HEK293 (cell line): ENCODE data around the gene NTN3.

ENCODE experiments used
- CTCF ChIA-PET: fragments of 350-600 bp; formaldehyde crosslinking; extraction: SDS; loops from one replicate; lab custom pipeline; 2021; ENCODE audit warnings: antibody characterized with exemption; lab: Yijun Ruan, JAX
- POLR2A ChIA-PET: fragments of 300-600 bp; formaldehyde crosslinking; extraction: SDS; loops from one replicate; lab custom pipeline; 2020; ENCODE audit warnings: antibody characterized with exemption, inconsistent platforms; lab: Yijun Ruan, JAX
- H3K27ac ChIP-seq: fragments of 200-500 bp; sonication (Bioruptor generic); 2 replicates; pipeline ENCODE4 v1.5.1; 2014; ENCODE audit warnings: low read depth, low read length, control low read depth, inconsistent platforms; ENCODE audit errors: extremely low read depth
- H3K36me3 ChIP-seq, 2 experiments: fragments of 200-500 bp in 1 of 2; sonication (Bioruptor generic) in 1 of 2; 1 replicate in 1 of 2; 2 replicates in 1 of 2; pipeline ENCODE4 v1.5.1; 2014 to 2017; ENCODE audit warnings: inconsistent platforms in 2 of 2, low read length in 2 of 2; ENCODE audit not compliant: control insufficient read depth in 2 of 2, insufficient read depth in 1 of 2
- H3K4me1 ChIP-seq: fragments of 200-500 bp; sonication (Bioruptor generic); 2 replicates; pipeline ENCODE4 v1.5.1; 2014; ENCODE audit warnings: mild to moderate bottlenecking, low read length, inconsistent platforms; ENCODE audit not compliant: control insufficient read depth, insufficient read depth
- H3K4me3 ChIP-seq: 2 replicates; pipeline ENCODE4 v1.5.1; 2011; ENCODE audit warnings: low read depth, mild to moderate bottlenecking, control low read depth, low read length, moderate library complexity
- H3K9me3 ChIP-seq: fragments of 200-500 bp; sonication (Bioruptor generic); 2 replicates; pipeline ENCODE4 v1.5.1; 2014; ENCODE audit warnings: low read depth, low read length, inconsistent platforms; ENCODE audit not compliant: control insufficient read depth, insufficient read depth
- EGR2 ChIP-seq: fragments of 450-650 bp; formaldehyde crosslinking; IDR thresholded peaks from 2 replicates; pipeline ENCODE4 v1.5.1; 2016; ENCODE audit warnings: low read depth, missing biosample characterization, missing genetic modification characterization
- GLI2 ChIP-seq: fragments of 450-650 bp; formaldehyde crosslinking; IDR thresholded peaks from 2 replicates; pipeline ENCODE4; 2017; ENCODE audit warnings: missing biosample characterization, missing genetic modification characterization, low read depth, borderline replicate concordance
- HOXD13 ChIP-seq: sonication (generic); formaldehyde crosslinking; IDR thresholded peaks from 2 replicates; pipeline ENCODE4 v1.8.0; 2022; ENCODE audit warnings: missing genetic modification reagents, borderline replicate concordance
- KLF10 ChIP-seq: fragments of 450-650 bp; IDR thresholded peaks from 2 replicates; pipeline ENCODE4 v1.5.1; 2018; ENCODE audit warnings: missing biosample characterization, mild to moderate bottlenecking, missing genetic modification characterization
- KLF16 ChIP-seq: fragments of 450-650 bp; formaldehyde crosslinking; IDR thresholded peaks from 2 replicates; pipeline ENCODE4 v1.5.1; 2017; ENCODE audit warnings: missing biosample characterization, missing genetic modification characterization
- SALL2 ChIP-seq: fragments of 450-650 bp; formaldehyde crosslinking; IDR thresholded peaks from 2 replicates; pipeline ENCODE4 v1.5.0; 2017; ENCODE audit warnings: missing biosample characterization, mild to moderate bottlenecking, missing genetic modification characterization, borderline replicate concordance
- SP2 ChIP-seq: fragments of 450-650 bp; formaldehyde crosslinking; IDR thresholded peaks from 2 replicates; pipeline ENCODE4 v1.5.1; 2016; ENCODE audit warnings: missing biosample characterization, missing genetic modification characterization
- SP3 ChIP-seq: fragments of 450-650 bp; formaldehyde crosslinking; IDR thresholded peaks from 2 replicates; pipeline ENCODE4 v1.5.1; 2016; ENCODE audit warnings: missing biosample characterization, missing genetic modification characterization
- SP7 ChIP-seq: fragments of 450-650 bp; formaldehyde crosslinking; IDR thresholded peaks from 2 replicates; pipeline ENCODE4 v1.5.1; 2016; ENCODE audit warnings: missing biosample characterization, missing genetic modification characterization
- YY2 ChIP-seq: fragments of 450-650 bp; formaldehyde crosslinking; IDR thresholded peaks from 2 replicates; pipeline ENCODE4 v1.5.1; 2016; ENCODE audit warnings: missing biosample characterization, missing genetic modification characterization
- ZBTB17 ChIP-seq: fragments of 450-650 bp; formaldehyde crosslinking; IDR thresholded peaks from 2 replicates; pipeline ENCODE4 v1.5.1; 2016; ENCODE audit warnings: missing biosample characterization, missing genetic modification characterization
- ZFP3 ChIP-seq: fragments of 450-650 bp; formaldehyde crosslinking; IDR thresholded peaks from 2 replicates; pipeline ENCODE4 v1.5.1; 2016; ENCODE audit warnings: low read depth, missing biosample characterization, missing genetic modification characterization
- ZFP69B ChIP-seq: fragments of 450-650 bp; formaldehyde crosslinking; IDR thresholded peaks from 2 replicates; pipeline ENCODE4 v1.5.1; 2016; ENCODE audit warnings: missing biosample characterization, missing genetic modification characterization
- ZNF24 ChIP-seq: fragments of 450-650 bp; formaldehyde crosslinking; IDR thresholded peaks from 2 replicates; pipeline ENCODE4 v1.5.1; 2016; ENCODE audit warnings: missing biosample characterization, missing genetic modification characterization
- ZNF324 ChIP-seq: fragments of 450-650 bp; formaldehyde crosslinking; IDR thresholded peaks from 2 replicates; pipeline ENCODE4 v1.5.1; 2016; ENCODE audit warnings: missing biosample characterization, missing genetic modification characterization
- ZNF48 ChIP-seq: fragments of 450-650 bp; formaldehyde crosslinking; IDR thresholded peaks from 2 replicates; pipeline ENCODE4 v1.5.1; 2016; ENCODE audit warnings: missing biosample characterization, missing genetic modification characterization
- ZNF510 ChIP-seq: fragments of 450-650 bp; formaldehyde crosslinking; IDR thresholded peaks from 2 replicates; pipeline ENCODE4 v1.5.1; 2018; ENCODE audit warnings: mild to moderate bottlenecking, missing genetic modification characterization, missing biosample characterization; ENCODE audit not compliant: insufficient replicate concordance
- ZSCAN23 ChIP-seq: fragments of 450-650 bp; formaldehyde crosslinking; IDR thresholded peaks from 2 replicates; pipeline ENCODE4 v1.5.1; 2016; ENCODE audit warnings: missing biosample characterization, missing genetic modification characterization
- ZSCAN30 ChIP-seq: fragments of 450-650 bp; IDR thresholded peaks from 2 replicates; pipeline ENCODE4 v1.5.1; 2018; ENCODE audit warnings: missing biosample characterization, mild to moderate bottlenecking, missing genetic modification characterization, moderate library complexity
- TF ChIP-seq, protein P1 (sequence below): fragments of 450-650 bp; formaldehyde crosslinking; IDR thresholded peaks from 2 replicates; pipeline ENCODE4 v1.5.1; 2016; ENCODE audit warnings: missing biosample characterization, missing genetic modification characterization
- TF ChIP-seq, protein P2 (sequence below): fragments of 450-650 bp; formaldehyde crosslinking; IDR thresholded peaks from 2 replicates; pipeline ENCODE4 v1.5.1; 2016; ENCODE audit warnings: missing biosample characterization, missing genetic modification characterization
- TF ChIP-seq, protein P3 (sequence below): fragments of 450-650 bp; formaldehyde crosslinking; IDR thresholded peaks from 2 replicates; pipeline ENCODE4 v1.5.1; 2016; ENCODE audit warnings: missing biosample characterization, missing genetic modification characterization
- TF ChIP-seq, protein P4 (sequence below): fragments of 450-650 bp; IDR thresholded peaks from 2 replicates; pipeline ENCODE4 v1.5.1; 2018; ENCODE audit warnings: missing biosample characterization, mild to moderate bottlenecking, missing genetic modification characterization
- TF ChIP-seq, protein P5 (sequence below): fragments of 450-650 bp; formaldehyde crosslinking; IDR thresholded peaks from 2 replicates; pipeline ENCODE4 v1.5.1; 2017; ENCODE audit warnings: missing biosample characterization, missing genetic modification characterization
- TF ChIP-seq, protein P6 (sequence below): fragments of 450-650 bp; formaldehyde crosslinking; IDR thresholded peaks from 2 replicates; pipeline ENCODE4 v1.5.1; 2017; ENCODE audit warnings: missing biosample characterization, missing genetic modification characterization

The NTN3 gene

DNA sequence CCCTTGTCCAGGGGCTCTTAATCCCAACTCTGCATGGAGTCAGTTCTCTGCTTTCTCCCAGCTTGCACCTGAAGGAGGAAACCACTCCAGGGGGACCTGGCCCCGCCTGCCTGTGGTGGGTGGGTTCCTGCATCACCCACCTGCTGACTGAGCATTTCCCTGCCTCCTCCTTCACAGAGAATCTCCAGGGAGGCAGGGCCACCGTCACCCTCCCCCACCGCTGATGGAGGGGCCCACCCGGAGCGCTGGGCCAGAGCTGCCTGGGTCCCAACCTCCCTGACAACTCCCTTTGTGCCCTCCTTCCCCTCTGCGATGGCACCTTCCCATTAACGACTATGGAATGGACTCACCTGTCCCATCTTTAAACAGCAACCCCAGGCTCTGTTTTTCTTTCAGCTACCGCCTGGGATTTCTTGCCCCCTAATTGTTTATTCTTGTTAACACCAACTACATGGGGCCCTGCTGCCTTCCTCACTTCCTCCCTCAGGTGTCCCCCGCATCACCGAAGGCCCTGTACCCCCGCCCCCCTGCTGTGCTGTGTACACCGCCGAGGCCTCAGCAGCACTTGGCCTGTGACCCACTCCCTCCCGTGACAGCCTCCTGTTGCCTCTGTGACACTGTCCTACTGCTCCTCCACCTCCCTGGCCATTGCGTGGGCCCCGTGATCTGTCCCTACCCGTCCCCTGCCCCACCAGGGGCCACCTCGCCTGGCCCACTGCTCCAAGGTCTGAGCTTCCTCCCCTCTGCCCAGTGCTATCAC is 12.0 kb upstream of the NTN3 start (continued):
- TF ChIP-seq, protein P1, sequence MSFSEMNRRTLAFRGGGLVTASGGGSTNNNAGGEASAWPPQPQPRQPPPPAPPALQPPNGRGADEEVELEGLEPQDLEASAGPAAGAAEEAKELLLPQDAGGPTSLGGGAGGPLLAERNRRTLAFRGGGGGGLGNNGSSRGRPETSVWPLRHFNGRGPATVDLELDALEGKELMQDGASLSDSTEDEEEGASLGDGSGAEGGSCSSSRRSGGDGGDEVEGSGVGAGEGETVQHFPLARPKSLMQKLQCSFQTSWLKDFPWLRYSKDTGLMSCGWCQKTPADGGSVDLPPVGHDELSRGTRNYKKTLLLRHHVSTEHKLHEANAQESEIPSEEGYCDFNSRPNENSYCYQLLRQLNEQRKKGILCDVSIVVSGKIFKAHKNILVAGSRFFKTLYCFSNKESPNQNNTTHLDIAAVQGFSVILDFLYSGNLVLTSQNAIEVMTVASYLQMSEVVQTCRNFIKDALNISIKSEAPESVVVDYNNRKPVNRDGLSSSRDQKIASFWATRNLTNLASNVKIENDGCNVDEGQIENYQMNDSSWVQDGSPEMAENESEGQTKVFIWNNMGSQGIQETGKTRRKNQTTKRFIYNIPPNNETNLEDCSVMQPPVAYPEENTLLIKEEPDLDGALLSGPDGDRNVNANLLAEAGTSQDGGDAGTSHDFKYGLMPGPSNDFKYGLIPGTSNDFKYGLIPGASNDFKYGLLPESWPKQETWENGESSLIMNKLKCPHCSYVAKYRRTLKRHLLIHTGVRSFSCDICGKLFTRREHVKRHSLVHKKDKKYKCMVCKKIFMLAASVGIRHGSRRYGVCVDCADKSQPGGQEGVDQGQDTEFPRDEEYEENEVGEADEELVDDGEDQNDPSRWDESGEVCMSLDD (tag by site-specific recombination): no peak
- peak; percentile 66 for TF ChIP-seq ZFP69B (tag by site-specific recombination)
- 0 out of 2 replicates have a peak, but pooled peaks have one; percentile 24 for TF ChIP-seq SP3 (tag by site-specific recombination)
- TF ChIP-seq ZNF24 (tag by site-specific recombination): no peak
- TF ChIP-seq ZFP3 (tag by site-specific recombination): no peak
- no peak for TF ChIP-seq ZSCAN23 (tag by site-specific recombination)
- no peak for TF ChIP-seq ZNF324
- TF ChIP-seq YY2 (tag by site-specific recombination): no peak
- TF ChIP-seq GLI2: no peak
- TF ChIP-seq KLF16 (tag by site-specific recombination): no peak
- no peak for TF ChIP-seq HOXD13 (CRISPR knock-in tag)

DNA sequence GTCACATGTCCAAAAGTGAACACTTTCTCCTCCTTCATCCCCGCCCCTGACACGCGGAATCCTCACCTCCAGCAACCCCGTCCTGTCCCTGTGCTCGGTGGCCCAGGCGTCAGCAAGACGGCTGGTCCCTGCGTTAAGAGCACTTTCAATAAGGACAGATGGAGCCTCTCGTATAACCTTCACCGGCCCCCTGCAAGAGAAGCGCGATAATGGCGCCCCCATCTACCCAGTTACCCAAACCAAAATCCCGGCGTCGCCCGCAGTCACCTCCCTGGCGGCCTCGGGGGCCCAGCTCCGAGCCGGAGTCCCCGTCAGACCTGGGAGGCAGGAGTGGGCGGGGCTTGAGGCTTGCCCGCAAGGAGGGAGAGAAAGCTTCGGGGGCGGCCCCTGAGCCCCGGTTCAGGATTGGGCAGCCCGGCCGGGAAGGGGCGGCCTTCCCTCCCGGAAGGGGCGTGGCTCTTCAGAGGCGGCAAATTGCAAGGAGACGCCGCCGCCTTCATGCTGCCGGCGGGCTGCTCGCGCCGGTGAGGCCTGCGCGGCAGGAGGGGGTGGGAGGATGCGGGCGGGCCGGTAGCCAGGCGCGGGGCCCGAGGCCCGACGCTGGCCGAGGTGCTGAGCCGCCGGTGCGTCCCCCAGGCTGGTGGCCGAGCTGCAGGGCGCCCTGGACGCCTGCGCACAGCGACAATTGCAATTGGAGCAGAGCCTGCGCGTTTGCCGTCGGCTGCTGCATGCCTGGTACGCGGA is 11.3 kb upstream of the NTN3 start, which contains the start of gene TEDC2:
Gene TEDC2, plus strand, starts transcription at position 463 of the 744 bp plus-strand sequence. Its CDS starts 36 bp downstream, at position 499.
- H3K4me3 ChIP-seq: peak within 1 kb of the TSS; percentile 50
- H3K4me1 ChIP-seq: peaks cover 15% of the 10 kb centered on the region
- ChIA-PET CTCF (interaction anchor here (0.7 to 2.0 kb wide), 4 partner anchors 34 to 280 kb away, joined by 3 to 10 read pairs (median 4); no protein-coding TSS in a partner anchor), POLR2A (interaction anchor here (0.6 to 2.4 kb wide), 18 partner anchors 9 to 304 kb away, joined by 3 to 34 read pairs (median 3); partner anchors contain the start of genes AMDHD2, NTN3, TBC1D24 and TRAF7)
- H3K36me3 ChIP-seq: peaks cover 0 to 59% of the 10 kb centered on the region in 2 experiments; a peak in 2 of 3 replicates
- H3K27ac ChIP-seq: peak within 1 kb of the TSS; percentile 70
- H3K9me3 ChIP-seq: no peaks in the 10 kb centered on the region
- TF ChIP-seq, protein P2, sequence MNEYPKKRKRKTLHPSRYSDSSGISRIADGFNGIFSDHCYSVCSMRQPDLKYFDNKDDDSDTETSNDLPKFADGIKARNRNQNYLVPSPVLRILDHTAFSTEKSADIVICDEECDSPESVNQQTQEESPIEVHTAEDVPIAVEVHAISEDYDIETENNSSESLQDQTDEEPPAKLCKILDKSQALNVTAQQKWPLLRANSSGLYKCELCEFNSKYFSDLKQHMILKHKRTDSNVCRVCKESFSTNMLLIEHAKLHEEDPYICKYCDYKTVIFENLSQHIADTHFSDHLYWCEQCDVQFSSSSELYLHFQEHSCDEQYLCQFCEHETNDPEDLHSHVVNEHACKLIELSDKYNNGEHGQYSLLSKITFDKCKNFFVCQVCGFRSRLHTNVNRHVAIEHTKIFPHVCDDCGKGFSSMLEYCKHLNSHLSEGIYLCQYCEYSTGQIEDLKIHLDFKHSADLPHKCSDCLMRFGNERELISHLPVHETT (tag by site-specific recombination): no peak
- peak; percentile 91 for TF ChIP-seq KLF10 (tag by site-specific recombination)
- TF ChIP-seq SALL2: no peak
- 0 out of 2 replicates have a peak, but pooled peaks have one; percentile 18 for TF ChIP-seq ZSCAN30 (tag by site-specific recombination)
- TF ChIP-seq, protein P3, sequence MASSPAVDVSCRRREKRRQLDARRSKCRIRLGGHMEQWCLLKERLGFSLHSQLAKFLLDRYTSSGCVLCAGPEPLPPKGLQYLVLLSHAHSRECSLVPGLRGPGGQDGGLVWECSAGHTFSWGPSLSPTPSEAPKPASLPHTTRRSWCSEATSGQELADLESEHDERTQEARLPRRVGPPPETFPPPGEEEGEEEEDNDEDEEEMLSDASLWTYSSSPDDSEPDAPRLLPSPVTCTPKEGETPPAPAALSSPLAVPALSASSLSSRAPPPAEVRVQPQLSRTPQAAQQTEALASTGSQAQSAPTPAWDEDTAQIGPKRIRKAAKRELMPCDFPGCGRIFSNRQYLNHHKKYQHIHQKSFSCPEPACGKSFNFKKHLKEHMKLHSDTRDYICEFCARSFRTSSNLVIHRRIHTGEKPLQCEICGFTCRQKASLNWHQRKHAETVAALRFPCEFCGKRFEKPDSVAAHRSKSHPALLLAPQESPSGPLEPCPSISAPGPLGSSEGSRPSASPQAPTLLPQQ (tag by site-specific recombination): peak; percentile 69
- TF ChIP-seq, protein P4, sequence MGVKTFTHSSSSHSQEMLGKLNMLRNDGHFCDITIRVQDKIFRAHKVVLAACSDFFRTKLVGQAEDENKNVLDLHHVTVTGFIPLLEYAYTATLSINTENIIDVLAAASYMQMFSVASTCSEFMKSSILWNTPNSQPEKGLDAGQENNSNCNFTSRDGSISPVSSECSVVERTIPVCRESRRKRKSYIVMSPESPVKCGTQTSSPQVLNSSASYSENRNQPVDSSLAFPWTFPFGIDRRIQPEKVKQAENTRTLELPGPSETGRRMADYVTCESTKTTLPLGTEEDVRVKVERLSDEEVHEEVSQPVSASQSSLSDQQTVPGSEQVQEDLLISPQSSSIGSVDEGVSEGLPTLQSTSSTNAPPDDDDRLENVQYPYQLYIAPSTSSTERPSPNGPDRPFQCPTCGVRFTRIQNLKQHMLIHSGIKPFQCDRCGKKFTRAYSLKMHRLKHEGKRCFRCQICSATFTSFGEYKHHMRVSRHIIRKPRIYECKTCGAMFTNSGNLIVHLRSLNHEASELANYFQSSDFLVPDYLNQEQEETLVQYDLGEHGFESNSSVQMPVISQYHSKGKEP (tag by site-specific recombination): peak; percentile 45; the same call in 1 of the 2 replicates
- TF ChIP-seq SP2: peak; percentile 96
- TF ChIP-seq, protein P5, sequence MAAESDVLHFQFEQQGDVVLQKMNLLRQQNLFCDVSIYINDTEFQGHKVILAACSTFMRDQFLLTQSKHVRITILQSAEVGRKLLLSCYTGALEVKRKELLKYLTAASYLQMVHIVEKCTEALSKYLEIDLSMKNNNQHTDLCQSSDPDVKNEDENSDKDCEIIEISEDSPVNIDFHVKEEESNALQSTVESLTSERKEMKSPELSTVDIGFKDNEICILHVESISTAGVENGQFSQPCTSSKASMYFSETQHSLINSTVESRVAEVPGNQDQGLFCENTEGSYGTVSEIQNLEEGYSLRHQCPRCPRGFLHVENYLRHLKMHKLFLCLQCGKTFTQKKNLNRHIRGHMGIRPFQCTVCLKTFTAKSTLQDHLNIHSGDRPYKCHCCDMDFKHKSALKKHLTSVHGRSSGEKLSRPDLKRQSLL (tag by site-specific recombination): no peak
- TF ChIP-seq ZNF48 (tag by site-specific recombination): no peak
- TF ChIP-seq SP7: peak; percentile 71
- TF ChIP-seq ZBTB17 (tag by site-specific recombination): peak; percentile 66
- peak; percentile 94 for TF ChIP-seq SP3 (tag by site-specific recombination)
- TF ChIP-seq EGR2 (tag by site-specific recombination): no peak
- no peak for TF ChIP-seq ZNF510 (tag by site-specific recombination)
- TF ChIP-seq, protein P6, sequence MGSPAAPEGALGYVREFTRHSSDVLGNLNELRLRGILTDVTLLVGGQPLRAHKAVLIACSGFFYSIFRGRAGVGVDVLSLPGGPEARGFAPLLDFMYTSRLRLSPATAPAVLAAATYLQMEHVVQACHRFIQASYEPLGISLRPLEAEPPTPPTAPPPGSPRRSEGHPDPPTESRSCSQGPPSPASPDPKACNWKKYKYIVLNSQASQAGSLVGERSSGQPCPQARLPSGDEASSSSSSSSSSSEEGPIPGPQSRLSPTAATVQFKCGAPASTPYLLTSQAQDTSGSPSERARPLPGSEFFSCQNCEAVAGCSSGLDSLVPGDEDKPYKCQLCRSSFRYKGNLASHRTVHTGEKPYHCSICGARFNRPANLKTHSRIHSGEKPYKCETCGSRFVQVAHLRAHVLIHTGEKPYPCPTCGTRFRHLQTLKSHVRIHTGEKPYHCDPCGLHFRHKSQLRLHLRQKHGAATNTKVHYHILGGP (tag by site-specific recombination): no peak
- TF ChIP-seq ZNF324: 0 out of 2 replicates have a peak, but pooled peaks have one; percentile 49
